ENCODE data around the gene HDAC3. TPM values are rescaled to one million over a fixed set of nuclear protein-coding genes. Genes with fewer than 3 reads are reported as not detected.

Gene HDAC3
- total RNA-seq, 2 experiments from 2014 or later: 83.6 to 85.4 TPM

GRCh38 chr5:141646026-141646425, 9.4 kb upstream of the HDAC3 start:
- no peak overlapping the region for H3K27ac ChIP-seq (ENCODE audit: low read depth, low read length, poor library complexity, severe bottlenecking)
- no TSS peak for BruUV-seq (replicated peaks)
- intact Hi-C loops (cut with micrococcal nuclease; ENCODE audit: unreplicated experiment): no loop called here
- no peak for DNase-seq (ENCODE audit: low spot score)
- ChIA-PET POLR2A (interaction anchor here (0.6 to 1.7 kb wide), 3 partner anchors 9 to 146 kb away, joined by 3 to 10 read pairs (median 3); partner anchors contain the start of genes HDAC3 and RELL2), CTCF (ENCODE audit: unreplicated experiment) (no interaction called here)
- H3K9me2 ChIP-seq (ENCODE audit: insufficient read depth, low read length): no peaks in the 10 kb centered on the region
- no peaks in the 10 kb centered on the region for H3K9me3 ChIP-seq (ENCODE audit: low read length)
- peaks cover 8% of the 10 kb centered on the region for H3K4me1 ChIP-seq (ENCODE audit: insufficient read depth, low read length, poor library complexity, severe bottlenecking)
- no peaks in the 10 kb centered on the region for H4K20me1 ChIP-seq (ENCODE audit: insufficient read depth, low read length)
- H3K4me2 ChIP-seq (ENCODE audit: low read length): no peak overlapping the region
- H3K36me3 ChIP-seq (ENCODE audit: insufficient read depth, low read length): peaks cover 36% of the 10 kb centered on the region
- TF ChIP-seq CTCF (conservative IDR thresholded peaks at IDR 0.05; ENCODE audit: low read length) (no peak), EZH2phosphoT487 (IDR thresholded peaks at IDR 0.05; ENCODE audit: borderline replicate concordance, low read depth, low read length) (no peak)
- no peaks in the 10 kb centered on the region for H3K79me2 ChIP-seq (ENCODE audit: insufficient read depth, low read depth, low read length)
- H3K4me3 ChIP-seq (ENCODE audit: low read depth, low read length, poor library complexity, severe bottlenecking): no peak overlapping the region
- H2AFZ ChIP-seq (ENCODE audit: low read length): no peak overlapping the region

- H3K9me3 ChIP-seq (ENCODE audit: low read length): no peaks in the 10 kb centered on the region
- H3K27ac ChIP-seq (ENCODE audit: low read depth, low read length, poor library complexity, severe bottlenecking): no peak overlapping the region
- no TSS peak for BruUV-seq (replicated peaks)
- CTCF ChIA-PET (ENCODE audit: unreplicated experiment): no interaction called here
- POLR2A ChIA-PET: interaction anchor here (1.1 to 1.5 kb wide), 3 partner anchors 9 to 208 kb away, joined by 3 to 5 read pairs (median 4); no protein-coding TSS in a partner anchor
- no peak overlapping the region for H3K4me2 ChIP-seq (ENCODE audit: low read length)
- TF ChIP-seq EZH2phosphoT487 (IDR thresholded peaks at IDR 0.05; ENCODE audit: borderline replicate concordance, low read depth, low read length) (no peak), CTCF (conservative IDR thresholded peaks at IDR 0.05; ENCODE audit: low read length) (no peak)
- DNase-seq (ENCODE audit: low spot score): no peak
- peaks cover 8% of the 10 kb centered on the region; the same call in 1 of the 2 replicates for H3K79me2 ChIP-seq (ENCODE audit: insufficient read depth, low read depth, low read length)
- no peak overlapping the region for H3K4me3 ChIP-seq (ENCODE audit: low read depth, low read length, poor library complexity, severe bottlenecking)
- peaks cover 63% of the 10 kb centered on the region for H3K36me3 ChIP-seq (ENCODE audit: insufficient read depth, low read length)
- H3K4me1 ChIP-seq (ENCODE audit: insufficient read depth, low read length, poor library complexity, severe bottlenecking): peaks cover 11% of the 10 kb centered on the region
- H2AFZ ChIP-seq (ENCODE audit: low read length): no peak overlapping the region
- H3K9me2 ChIP-seq (ENCODE audit: insufficient read depth, low read length): no peaks in the 10 kb centered on the region
- H4K20me1 ChIP-seq (ENCODE audit: insufficient read depth, low read length): no peaks in the 10 kb centered on the region
- intact Hi-C loops (cut with micrococcal nuclease; ENCODE audit: unreplicated experiment): no loop called here
Measured at GRCh38 chr5:141641634-141642267, 5.1 kb upstream of the HDAC3 start.

- Histone ChIP-seq H4K20me1 (ENCODE audit: insufficient read depth, low read length) (peaks cover 5% of the 10 kb centered on the region; the same call in 1 of the 2 replicates), H3K4me3 (ENCODE audit: low read depth, low read length, poor library complexity, severe bottlenecking) (no peak overlapping the region), H3K36me3 (ENCODE audit: insufficient read depth, low read length) (peaks cover 63% of the 10 kb centered on the region), H3K4me1 (ENCODE audit: insufficient read depth, low read length, poor library complexity, severe bottlenecking) (peaks cover 13% of the 10 kb centered on the region), H3K79me2 (ENCODE audit: insufficient read depth, low read depth, low read length) (peaks cover 17% of the 10 kb centered on the region; the same call in 1 of the 2 replicates), H3K9me3 (ENCODE audit: low read length) (no peaks in the 10 kb centered on the region), H3K27ac (ENCODE audit: low read depth, low read length, poor library complexity, severe bottlenecking) (no peak overlapping the region), H2AFZ (ENCODE audit: low read length) (no peak overlapping the region), H3K9me2 (ENCODE audit: insufficient read depth, low read length) (no peaks in the 10 kb centered on the region), H3K4me2 (ENCODE audit: low read length) (no peak overlapping the region)
- no peak for DNase-seq (ENCODE audit: low spot score)
- POLR2A ChIA-PET: no interaction called here
- CTCF ChIA-PET (ENCODE audit: unreplicated experiment): no interaction called here
- intact Hi-C loops (cut with micrococcal nuclease; ENCODE audit: unreplicated experiment): no loop called here
- BruUV-seq (replicated peaks): no TSS peak
- no peak for TF ChIP-seq EZH2phosphoT487 (IDR thresholded peaks at IDR 0.05; ENCODE audit: borderline replicate concordance, low read depth, low read length)
- no peak for TF ChIP-seq CTCF (conservative IDR thresholded peaks at IDR 0.05; ENCODE audit: low read length)
Measured at GRCh38 chr5:141640698-141641097, 4.0 kb upstream of the HDAC3 start.
